SK-N-MC (cell line): ENCODE data around the gene APOB.

Experiments
- DNase-seq: peaks from one replicate; pipeline ENCODE4 v3.0.0-alpha.2; 2011; ENCODE audit warnings: low read depth, low spot score
- H3K27ac ChIP-seq: fragments of 200-600 bp; sonication (generic); 2 replicates; pipeline ENCODE4 v1.5.1; 2016; ENCODE audit warnings: mixed run types
- H3K36me3 ChIP-seq: fragments of 200-600 bp; sonication (generic); 2 replicates; pipeline ENCODE4 v1.6.1; 2017; ENCODE audit warnings: antibody characterized with exemption, low read length, mixed read lengths; ENCODE audit not compliant: insufficient read depth
- H3K4me3 ChIP-seq: fragments of 200-600 bp; sonication (generic); 2 replicates; pipeline ENCODE4 v1.5.1; 2016
- H3K9ac ChIP-seq: fragments of 200-600 bp; sonication (generic); 2 replicates; pipeline ENCODE4 v1.8.0; 2017; ENCODE audit warnings: mixed run types, mixed read lengths; ENCODE audit not compliant: insufficient read length
- H3K9me3 ChIP-seq: fragments of 200-600 bp; sonication (generic); 2 replicates; pipeline ENCODE4 v1.6.1; 2017; ENCODE audit warnings: low read depth, mild to moderate bottlenecking, antibody characterized with exemption, low read length, moderate library complexity, mixed read lengths
- EZH2 ChIP-seq: fragments of 200-600 bp; sonication (generic); IDR thresholded peaks from one replicate; pipeline ENCODE4 v1.6.1; 2017; ENCODE audit warnings: antibody characterized with exemption
- FOXP2 ChIP-seq: optimal IDR thresholded peaks from 2 replicates; pipeline ENCODE3; 2011; ENCODE audit warnings: mild to moderate bottlenecking, moderate library complexity; ENCODE audit not compliant: insufficient read depth; ENCODE audit errors: extremely low read length, control extremely low read depth
- POLR2AphosphoS5 ChIP-seq: IDR thresholded peaks from 2 replicates; pipeline ENCODE4 v1.6.1; 2012; ENCODE audit warnings: mild to moderate bottlenecking, low read depth, low read length, borderline replicate concordance

APOB gene

DNA sequence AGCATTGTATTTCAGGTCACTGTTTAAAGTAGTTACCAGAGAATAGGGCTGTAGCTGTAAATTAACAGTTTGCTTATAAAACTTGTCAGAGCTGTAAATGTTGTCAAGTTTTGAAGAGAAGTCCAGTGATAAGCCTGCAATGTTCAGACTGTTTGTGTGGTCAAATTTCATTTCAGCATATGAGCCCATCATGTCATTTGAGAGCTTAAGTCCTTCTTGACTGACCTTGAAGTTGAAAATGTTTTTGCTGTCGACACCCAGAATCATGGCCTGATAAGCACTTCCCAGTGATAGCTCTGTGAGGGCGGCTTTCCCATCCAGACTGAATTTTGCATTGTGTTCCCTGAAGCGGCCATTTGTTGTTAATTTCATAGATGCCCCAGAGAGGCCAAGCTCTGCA, 32.4 kb downstream of the APOB start:
- H3K9me3 ChIP-seq, result no peaks in the 10 kb centered on the region
- H3K36me3 ChIP-seq, result no peaks in the 10 kb centered on the region
- DNase-seq, result no peak
- TF ChIP-seq POLR2AphosphoS5, result no peak
- TF ChIP-seq FOXP2, result no peak
- no peak for TF ChIP-seq EZH2
- H3K27ac ChIP-seq, result no peak overlapping the region
- no peak overlapping the region for H3K4me3 ChIP-seq
- H3K9ac ChIP-seq, result no peak overlapping the region

DNA sequence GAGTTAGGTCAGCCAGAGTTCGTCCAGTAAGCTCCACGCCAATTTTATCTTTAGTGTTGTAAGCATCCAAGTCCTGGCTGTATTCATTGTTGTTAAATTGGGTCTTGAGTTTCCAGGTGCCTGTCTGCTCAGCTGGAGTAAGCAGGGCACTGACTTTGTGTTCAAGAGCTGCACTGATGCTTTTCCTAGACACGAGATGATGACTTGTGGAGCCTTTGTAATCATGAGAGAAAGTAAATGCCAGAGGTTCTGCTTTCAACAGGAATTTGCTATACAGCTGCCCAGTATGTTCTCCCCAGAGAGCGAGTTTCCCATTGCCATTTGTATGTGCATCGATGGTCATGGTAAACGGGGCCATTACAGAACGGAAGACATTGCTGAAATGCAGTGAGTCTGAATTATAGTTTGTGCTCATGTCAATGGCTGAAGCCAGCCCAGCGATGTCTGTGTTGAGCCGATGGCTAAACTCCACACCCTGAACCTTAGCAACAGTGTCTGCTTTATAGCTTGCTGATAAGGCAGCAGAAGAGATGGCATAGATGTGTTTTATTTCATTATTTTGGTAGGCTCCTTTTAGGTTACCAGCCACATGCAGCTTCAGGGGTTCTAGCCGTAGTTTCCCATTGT, 32.9 kb downstream of the APOB start:
- Histone ChIP-seq H3K36me3 (no peaks in the 10 kb centered on the region), H3K9me3 (no peaks in the 10 kb centered on the region), H3K9ac (no peak overlapping the region), H3K4me3 (no peak overlapping the region), H3K27ac (no peak overlapping the region)
- no peak for TF ChIP-seq FOXP2
- TF ChIP-seq POLR2AphosphoS5, result no peak
- TF ChIP-seq EZH2, result no peak
- DNase-seq, result no peak

DNA sequence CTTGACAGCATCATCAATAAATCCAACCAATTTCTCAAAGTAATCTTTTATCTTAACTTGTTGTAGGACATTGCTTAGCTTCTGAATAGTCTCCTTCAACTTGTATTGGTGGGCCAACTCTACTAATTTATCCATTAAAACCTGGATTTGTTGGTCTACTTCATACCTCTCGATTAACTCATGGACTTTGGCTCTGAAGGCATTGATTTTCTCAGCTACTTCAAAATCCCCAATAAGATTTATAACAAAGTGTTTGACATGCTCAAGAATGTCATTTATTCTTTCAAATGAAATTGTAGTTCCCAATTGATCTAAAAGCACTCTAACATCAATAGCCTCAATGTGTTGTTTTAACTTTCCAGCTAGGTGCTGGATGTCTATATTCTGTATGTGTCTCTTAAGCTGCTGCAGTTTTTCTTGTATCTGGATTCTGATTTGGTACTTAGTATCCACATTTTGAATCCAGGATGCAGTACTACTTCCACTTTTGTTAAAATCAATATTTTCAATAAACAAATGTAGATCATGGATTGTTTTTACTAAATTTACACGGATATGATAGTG, 34.1 kb downstream of the APOB start:
- H3K27ac ChIP-seq, result no peak overlapping the region
- H3K36me3 ChIP-seq, result no peaks in the 10 kb centered on the region
- no peaks in the 10 kb centered on the region for H3K9me3 ChIP-seq
- H3K4me3 ChIP-seq, result no peak overlapping the region
- TF ChIP-seq POLR2AphosphoS5 (no peak), FOXP2 (no peak), EZH2 (no peak)
- H3K9ac ChIP-seq, result no peak overlapping the region
- DNase-seq, result no peak

DNA sequence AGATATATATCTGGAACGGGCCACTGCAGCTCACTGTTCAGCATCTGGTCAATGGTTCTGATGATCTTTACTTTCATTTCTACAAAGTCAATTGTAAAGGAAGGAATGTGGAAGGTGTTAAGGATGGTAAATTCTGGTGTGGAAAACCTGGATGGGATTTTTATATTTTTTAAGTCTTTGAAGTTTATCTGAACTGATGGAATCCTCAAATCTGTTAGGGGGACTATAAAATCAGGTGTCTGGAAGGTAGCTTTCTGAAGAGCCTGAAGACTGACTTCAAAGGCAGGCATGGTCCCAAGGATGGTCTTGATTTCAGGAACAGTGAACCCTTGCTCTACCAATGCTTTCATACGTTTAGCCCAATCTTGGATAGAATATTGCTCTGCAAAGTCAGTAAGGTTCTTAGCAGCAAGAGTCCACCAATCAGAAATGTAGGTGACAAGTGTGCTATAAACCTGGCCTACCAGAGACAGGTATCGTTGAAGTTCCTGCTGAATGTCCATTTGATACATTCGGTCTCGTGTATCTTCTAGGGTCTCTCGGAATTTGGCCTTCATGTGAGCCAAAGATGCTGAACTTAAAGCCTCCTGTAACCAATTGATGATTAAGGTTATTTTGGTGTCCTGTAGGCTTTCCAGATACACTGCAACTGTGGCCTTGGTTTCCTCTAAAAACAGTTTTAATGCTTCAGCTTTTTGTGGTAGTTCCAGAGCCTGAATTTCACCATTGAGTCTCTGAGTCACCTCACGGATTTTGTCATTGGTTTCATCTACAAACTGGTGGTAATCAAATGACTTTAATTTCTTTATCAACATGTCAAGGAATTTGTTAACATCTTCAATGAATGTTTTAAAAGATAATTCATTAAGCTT, 34.8 kb downstream of the APOB start:
- H3K27ac ChIP-seq, result no peak overlapping the region
- DNase-seq, result no peak
- TF ChIP-seq FOXP2 (no peak), POLR2AphosphoS5 (no peak), EZH2 (no peak)
- H3K9me3 ChIP-seq, result no peaks in the 10 kb centered on the region
- H3K9ac ChIP-seq, result no peak overlapping the region
- H3K4me3 ChIP-seq, result no peak overlapping the region
- H3K36me3 ChIP-seq, result no peaks in the 10 kb centered on the region

DNA sequence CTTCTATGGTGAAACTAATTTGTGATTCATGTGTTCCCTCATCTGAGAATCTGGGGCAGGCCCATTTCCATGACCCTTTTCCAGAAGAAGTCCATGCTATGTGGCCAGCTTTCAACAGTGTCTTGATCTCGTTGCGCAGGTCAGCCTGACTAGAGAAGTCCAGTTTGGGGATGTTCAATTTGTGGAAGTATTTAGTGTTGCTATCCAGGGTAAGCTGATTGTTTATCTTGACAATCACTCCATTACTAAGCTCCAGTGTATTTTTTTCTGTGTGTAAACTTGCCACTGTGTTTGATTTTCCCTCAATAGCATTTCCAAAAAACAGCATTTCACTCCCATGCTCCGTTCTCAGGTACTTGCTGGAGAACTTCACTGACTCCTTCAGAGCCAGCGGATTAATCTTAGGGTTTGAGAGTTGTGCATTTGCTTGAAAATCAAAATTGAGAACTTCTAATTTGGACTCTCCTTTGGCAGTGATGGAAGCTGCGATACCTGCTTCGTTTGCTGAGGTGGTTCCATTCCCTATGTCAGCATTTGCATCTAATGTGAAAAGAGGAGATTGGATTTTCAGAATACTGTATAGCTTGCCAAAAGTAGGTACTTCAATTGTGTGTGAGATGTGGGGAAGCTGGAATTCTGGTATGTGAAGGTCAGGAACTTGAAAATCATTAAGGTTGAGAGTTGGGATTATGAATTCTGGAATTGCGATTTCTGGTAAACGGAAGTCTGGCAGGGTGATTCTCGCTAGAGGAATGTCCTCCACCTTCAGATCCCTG, 35.7 kb downstream of the APOB start:
- H3K4me3 ChIP-seq, result no peak overlapping the region
- TF ChIP-seq EZH2 (no peak), POLR2AphosphoS5 (no peak), FOXP2 (no peak)

DNA sequence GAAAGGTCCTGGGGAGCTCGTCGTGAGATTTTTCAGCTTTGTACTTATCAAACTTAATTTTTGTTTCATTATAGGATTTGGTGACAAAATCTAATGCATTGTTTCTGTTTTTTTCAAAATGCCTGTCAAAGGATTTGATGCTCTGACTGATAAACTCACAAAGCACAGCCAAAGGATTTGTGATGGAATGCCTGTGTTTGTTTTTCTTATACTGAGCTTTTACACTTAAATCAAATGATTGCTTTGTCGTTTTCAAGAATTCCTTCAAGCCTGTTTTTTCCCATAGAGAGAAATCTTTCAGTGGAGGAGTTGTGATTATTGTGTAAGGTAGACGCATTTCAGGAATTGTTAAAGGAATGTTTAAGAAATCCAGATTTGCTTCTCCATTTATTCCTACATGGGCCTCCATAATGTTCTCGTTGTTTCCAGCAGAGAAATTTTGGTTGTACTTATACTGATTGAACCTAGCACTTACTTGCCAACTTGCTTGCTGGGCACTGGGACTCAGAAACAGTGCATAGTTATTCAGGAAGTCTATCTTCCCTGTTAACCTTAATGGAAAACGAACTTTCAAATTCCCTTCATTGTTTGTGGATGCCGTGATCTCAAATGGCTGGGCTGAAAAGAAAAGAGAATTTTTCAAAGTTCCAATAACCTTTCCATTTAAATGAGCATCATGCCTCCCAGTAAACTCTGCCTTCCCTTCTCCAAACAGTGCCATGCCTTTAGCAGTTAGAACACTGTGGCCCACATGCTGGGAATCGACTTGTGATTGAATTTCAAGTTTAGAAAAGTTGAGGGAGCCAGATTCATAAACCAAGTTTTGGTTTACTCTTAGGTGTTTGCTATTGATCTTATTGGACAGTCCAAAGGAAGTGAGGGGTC, 36.5 kb downstream of the APOB start:
- Histone ChIP-seq H3K36me3 (no peaks in the 10 kb centered on the region), H3K4me3 (no peak overlapping the region), H3K27ac (no peak overlapping the region), H3K9ac (no peak overlapping the region), H3K9me3 (no peaks in the 10 kb centered on the region)
- TF ChIP-seq POLR2AphosphoS5 (no peak), FOXP2 (no peak)
- no peak for DNase-seq

More for the DNA sequence above, 35.7 kb downstream of the APOB start:
- H3K27ac ChIP-seq, result no peak overlapping the region
- DNase-seq, result no peak
- H3K36me3 ChIP-seq, result no peaks in the 10 kb centered on the region
- H3K9me3 ChIP-seq, result no peaks in the 10 kb centered on the region
- no peak overlapping the region for H3K9ac ChIP-seq

DNA sequence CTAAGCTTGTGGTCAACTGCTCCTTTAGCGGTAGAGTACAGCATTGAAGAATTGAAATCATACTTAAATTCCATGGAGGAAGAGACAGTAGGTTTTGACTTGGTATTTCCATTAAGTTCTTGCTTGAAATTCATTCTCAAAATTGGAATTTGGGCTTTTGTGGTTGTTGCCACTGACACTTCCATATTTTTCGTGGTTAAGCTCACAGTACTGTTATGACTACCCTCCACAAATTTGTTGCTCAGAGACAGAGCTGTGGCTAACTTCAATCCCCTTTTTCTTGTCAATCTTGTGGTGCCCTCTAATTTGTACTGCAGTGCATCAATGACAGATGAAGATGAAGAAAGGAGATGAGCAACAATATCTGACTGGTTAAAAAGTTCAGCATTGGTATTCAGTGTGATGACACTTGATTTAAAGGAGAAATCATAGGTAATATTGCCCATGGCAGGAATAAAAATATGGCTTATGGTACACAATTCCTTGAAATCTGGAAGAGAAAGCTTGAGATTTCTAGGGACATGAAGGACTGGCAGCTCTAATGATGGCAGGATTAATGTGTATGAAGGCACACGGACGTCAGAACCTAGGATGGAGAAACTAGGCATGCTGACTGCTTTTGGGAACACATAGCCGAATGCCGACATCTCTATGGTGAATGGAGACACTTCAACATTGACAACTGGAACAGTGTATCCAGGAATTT, 37.3 kb downstream of the APOB start:
- H3K27ac ChIP-seq, result no peak overlapping the region
- H3K4me3 ChIP-seq, result no peak overlapping the region
- no peak for DNase-seq
- no peaks in the 10 kb centered on the region for H3K9me3 ChIP-seq
- TF ChIP-seq FOXP2 (no peak), EZH2 (no peak), POLR2AphosphoS5 (no peak)
- no peak overlapping the region for H3K9ac ChIP-seq
- H3K36me3 ChIP-seq, result no peaks in the 10 kb centered on the region
